ENCODE data around the gene TMED3.

TMED3 gene

DNA sequence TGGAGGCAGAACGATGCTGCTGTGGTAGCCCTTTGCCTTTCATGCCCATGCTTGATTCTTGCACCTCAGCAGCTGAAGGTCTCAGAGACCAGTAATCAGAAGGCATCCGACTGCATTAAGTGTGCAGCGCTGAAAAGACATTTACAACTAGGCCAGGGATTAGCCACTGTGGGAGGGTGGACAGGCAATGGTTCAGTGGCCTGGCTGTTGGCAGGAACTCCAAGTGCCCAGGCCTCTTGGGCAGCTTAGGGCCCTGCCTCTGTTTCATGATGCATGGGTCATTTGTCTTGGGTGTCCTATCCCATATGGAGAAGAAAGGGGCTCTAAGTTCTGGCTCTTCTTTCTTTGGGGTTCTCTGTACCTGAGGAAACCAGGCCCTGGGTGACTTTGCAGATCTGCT, 11.4 kb downstream of the TMED3 start:
- no peaks in the 10 kb centered on the region for H3K27me3 ChIP-seq (ENCODE audit: control insufficient read depth, insufficient read depth, low read length)
- H3K9ac ChIP-seq (ENCODE audit: low read length) = no peak overlapping the region
- H3K4me3 ChIP-seq (ENCODE audit: low read length) = no peak overlapping the region
- no peaks in the 10 kb centered on the region for H3K9me3 ChIP-seq (ENCODE audit: control insufficient read depth, low read length)
- H3K4me1 ChIP-seq (ENCODE audit: control insufficient read depth, insufficient read depth, low read length) = no peaks in the 10 kb centered on the region
- H3K36me3 ChIP-seq (ENCODE audit: control insufficient read depth, insufficient read depth, low read length) = peaks cover 10% of the 10 kb centered on the region

GRCh38 chr15:79322945-79323344, 12.0 kb downstream of the TMED3 start:
- no peaks in the 10 kb centered on the region for H3K9me3 ChIP-seq (ENCODE audit: control insufficient read depth, low read length)
- H3K9ac ChIP-seq (ENCODE audit: low read length) = no peak overlapping the region
- H3K4me1 ChIP-seq (ENCODE audit: control insufficient read depth, insufficient read depth, low read length) = no peaks in the 10 kb centered on the region
- H3K4me3 ChIP-seq (ENCODE audit: low read length) = no peak overlapping the region
- peaks cover 10% of the 10 kb centered on the region for H3K36me3 ChIP-seq (ENCODE audit: control insufficient read depth, insufficient read depth, low read length)
- H3K27me3 ChIP-seq (ENCODE audit: control insufficient read depth, insufficient read depth, low read length) = no peaks in the 10 kb centered on the region

GRCh38 chr15:79329171-79329611, 18.3 kb downstream of the TMED3 start:
- Histone ChIP-seq H3K4me3 (ENCODE audit: low read length) (no peak overlapping the region), H3K27me3 (ENCODE audit: control insufficient read depth, insufficient read depth, low read length) (no peaks in the 10 kb centered on the region), H3K9me3 (ENCODE audit: control insufficient read depth, low read length) (no peaks in the 10 kb centered on the region), H3K9ac (ENCODE audit: low read length) (no peak overlapping the region), H3K36me3 (ENCODE audit: control insufficient read depth, insufficient read depth, low read length) (peaks cover 5% of the 10 kb centered on the region), H3K4me1 (ENCODE audit: control insufficient read depth, insufficient read depth, low read length) (peaks cover 7% of the 10 kb centered on the region)

- Histone ChIP-seq H3K36me3 (ENCODE audit: control insufficient read depth, insufficient read depth, low read length) (peaks cover 5% of the 10 kb centered on the region), H3K4me1 (ENCODE audit: control insufficient read depth, insufficient read depth, low read length) (peaks cover 7% of the 10 kb centered on the region), H3K9ac (ENCODE audit: low read length) (no peak overlapping the region), H3K9me3 (ENCODE audit: control insufficient read depth, low read length) (no peaks in the 10 kb centered on the region), H3K4me3 (ENCODE audit: low read length) (no peak overlapping the region), H3K27me3 (ENCODE audit: control insufficient read depth, insufficient read depth, low read length) (no peaks in the 10 kb centered on the region)
These were observed 22.1 kb downstream of the TMED3 start for GRCh38 chr15:79332824-79333510.

GRCh38 chr15:79337591-79337990, 26.7 kb downstream of the TMED3 start:
- Histone ChIP-seq H3K36me3 (ENCODE audit: control insufficient read depth, insufficient read depth, low read length) (no peaks in the 10 kb centered on the region), H3K9ac (ENCODE audit: low read length) (no peak overlapping the region), H3K4me3 (ENCODE audit: low read length) (no peak overlapping the region), H3K4me1 (ENCODE audit: control insufficient read depth, insufficient read depth, low read length) (peaks cover 6% of the 10 kb centered on the region), H3K9me3 (ENCODE audit: control insufficient read depth, low read length) (no peaks in the 10 kb centered on the region), H3K27me3 (ENCODE audit: control insufficient read depth, insufficient read depth, low read length) (no peaks in the 10 kb centered on the region)

DNA sequence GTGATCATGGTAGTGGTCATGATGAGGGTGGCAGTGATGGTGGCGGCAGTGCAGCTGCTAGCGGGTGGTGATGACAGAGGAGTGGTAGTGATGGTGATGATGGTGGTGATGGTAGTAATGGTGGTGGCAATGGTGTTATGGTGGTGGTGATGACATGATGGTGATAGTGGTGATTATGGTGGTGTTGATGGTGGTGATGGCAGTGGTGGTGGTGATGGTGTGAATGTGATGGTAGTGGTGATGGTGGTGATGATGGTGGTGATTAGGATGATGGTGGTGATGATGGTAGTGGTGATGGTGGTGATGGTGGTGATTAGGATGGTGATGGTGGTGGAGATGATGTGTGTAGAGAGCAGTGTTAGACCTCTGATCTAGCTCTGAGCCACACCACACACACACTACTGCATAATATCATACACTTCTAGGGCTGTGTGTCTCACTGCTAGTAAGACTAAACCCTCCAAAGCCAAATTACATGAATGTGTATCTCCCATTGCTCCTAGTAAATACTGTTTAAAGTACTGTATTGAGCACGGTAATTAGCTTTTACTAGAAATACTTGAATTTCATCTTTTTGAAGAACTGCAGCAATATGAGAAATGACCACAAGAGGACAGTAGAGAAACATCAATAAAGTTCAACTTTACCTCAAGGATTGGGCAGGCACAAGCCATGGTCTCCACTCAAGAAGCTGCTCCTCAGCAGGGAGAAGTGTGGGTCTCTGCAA, 28.8 kb downstream of the TMED3 start:
- no peak overlapping the region for H3K9ac ChIP-seq (ENCODE audit: low read length)
- H3K9me3 ChIP-seq (ENCODE audit: control insufficient read depth, low read length) = no peaks in the 10 kb centered on the region
- H3K4me3 ChIP-seq (ENCODE audit: low read length) = no peak overlapping the region
- no peaks in the 10 kb centered on the region for H3K36me3 ChIP-seq (ENCODE audit: control insufficient read depth, insufficient read depth, low read length)
- H3K27me3 ChIP-seq (ENCODE audit: control insufficient read depth, insufficient read depth, low read length) = no peaks in the 10 kb centered on the region
- no peaks in the 10 kb centered on the region for H3K4me1 ChIP-seq (ENCODE audit: control insufficient read depth, insufficient read depth, low read length)

DNA sequence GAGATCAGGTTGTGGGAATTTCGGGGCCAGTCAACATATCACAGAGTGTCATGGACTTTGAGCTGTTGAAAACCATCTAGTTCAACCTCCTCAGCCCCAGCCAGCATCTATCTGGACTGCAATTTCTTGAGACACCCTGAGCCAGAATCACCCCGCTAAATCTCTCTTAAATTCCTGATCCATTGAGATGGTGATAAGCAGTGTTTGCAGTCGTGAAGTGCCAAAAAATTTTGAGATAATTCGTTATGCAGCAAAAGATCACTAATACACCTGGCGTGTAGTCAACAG, 29.3 kb downstream of the TMED3 start:
- Histone ChIP-seq H3K4me1 (ENCODE audit: control insufficient read depth, insufficient read depth, low read length) (no peaks in the 10 kb centered on the region), H3K9ac (ENCODE audit: low read length) (no peak overlapping the region), H3K27me3 (ENCODE audit: control insufficient read depth, insufficient read depth, low read length) (no peaks in the 10 kb centered on the region), H3K36me3 (ENCODE audit: control insufficient read depth, insufficient read depth, low read length) (no peaks in the 10 kb centered on the region), H3K4me3 (ENCODE audit: low read length) (no peak overlapping the region), H3K9me3 (ENCODE audit: control insufficient read depth, low read length) (no peaks in the 10 kb centered on the region)

GRCh38 chr15:79341396-79341795, 30.5 kb downstream of the TMED3 start:
- Histone ChIP-seq H3K4me3 (ENCODE audit: low read length) (no peak overlapping the region), H3K9me3 (ENCODE audit: control insufficient read depth, low read length) (no peaks in the 10 kb centered on the region), H3K9ac (ENCODE audit: low read length) (no peak overlapping the region), H3K36me3 (ENCODE audit: control insufficient read depth, insufficient read depth, low read length) (no peaks in the 10 kb centered on the region), H3K27me3 (ENCODE audit: control insufficient read depth, insufficient read depth, low read length) (no peaks in the 10 kb centered on the region), H3K4me1 (ENCODE audit: control insufficient read depth, insufficient read depth, low read length) (no peaks in the 10 kb centered on the region)

- Histone ChIP-seq H3K9ac (ENCODE audit: low read length) (no peak overlapping the region), H3K9me3 (ENCODE audit: control insufficient read depth, low read length) (no peaks in the 10 kb centered on the region), H3K4me3 (ENCODE audit: low read length) (no peak overlapping the region), H3K27me3 (ENCODE audit: control insufficient read depth, insufficient read depth, low read length) (no peaks in the 10 kb centered on the region), H3K4me1 (ENCODE audit: control insufficient read depth, insufficient read depth, low read length) (no peaks in the 10 kb centered on the region), H3K36me3 (ENCODE audit: control insufficient read depth, insufficient read depth, low read length) (no peaks in the 10 kb centered on the region)
These were observed 38.6 kb downstream of the TMED3 start for GRCh38 chr15:79349525-79349924.

GRCh38 chr15:79352206-79352605, 41.3 kb downstream of the TMED3 start:
- Histone ChIP-seq H3K27me3 (ENCODE audit: control insufficient read depth, insufficient read depth, low read length) (no peaks in the 10 kb centered on the region), H3K4me1 (ENCODE audit: control insufficient read depth, insufficient read depth, low read length) (no peaks in the 10 kb centered on the region), H3K9me3 (ENCODE audit: control insufficient read depth, low read length) (no peaks in the 10 kb centered on the region), H3K9ac (ENCODE audit: low read length) (no peak overlapping the region), H3K36me3 (ENCODE audit: control insufficient read depth, insufficient read depth, low read length) (no peaks in the 10 kb centered on the region), H3K4me3 (ENCODE audit: low read length) (no peak overlapping the region)

DNA sequence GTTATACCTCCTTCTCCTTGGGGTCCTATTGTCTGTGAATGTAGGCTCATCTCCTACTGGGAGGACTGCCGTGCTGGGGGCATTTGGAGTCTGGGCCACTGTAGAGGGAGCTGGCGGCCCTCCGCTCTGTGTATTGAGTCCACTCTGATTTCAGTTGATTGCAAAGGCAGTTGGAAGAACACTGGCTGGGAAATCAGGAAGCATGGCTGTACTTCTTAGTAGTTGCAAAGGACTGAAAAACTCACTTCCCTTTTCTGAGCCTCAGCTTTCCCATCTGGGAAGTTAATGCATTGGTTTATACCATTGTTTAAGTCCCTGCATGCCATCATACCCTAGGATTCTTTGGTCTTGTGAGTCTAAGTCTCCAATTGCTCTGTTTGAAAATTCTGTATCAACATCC, 46.7 kb downstream of the TMED3 start:
- Histone ChIP-seq H3K27me3 (ENCODE audit: control insufficient read depth, insufficient read depth, low read length) (no peaks in the 10 kb centered on the region), H3K9ac (ENCODE audit: low read length) (no peak overlapping the region), H3K9me3 (ENCODE audit: control insufficient read depth, low read length) (no peaks in the 10 kb centered on the region), H3K36me3 (ENCODE audit: control insufficient read depth, insufficient read depth, low read length) (no peaks in the 10 kb centered on the region), H3K4me3 (ENCODE audit: low read length) (no peak overlapping the region), H3K4me1 (ENCODE audit: control insufficient read depth, insufficient read depth, low read length) (no peaks in the 10 kb centered on the region)

DNA sequence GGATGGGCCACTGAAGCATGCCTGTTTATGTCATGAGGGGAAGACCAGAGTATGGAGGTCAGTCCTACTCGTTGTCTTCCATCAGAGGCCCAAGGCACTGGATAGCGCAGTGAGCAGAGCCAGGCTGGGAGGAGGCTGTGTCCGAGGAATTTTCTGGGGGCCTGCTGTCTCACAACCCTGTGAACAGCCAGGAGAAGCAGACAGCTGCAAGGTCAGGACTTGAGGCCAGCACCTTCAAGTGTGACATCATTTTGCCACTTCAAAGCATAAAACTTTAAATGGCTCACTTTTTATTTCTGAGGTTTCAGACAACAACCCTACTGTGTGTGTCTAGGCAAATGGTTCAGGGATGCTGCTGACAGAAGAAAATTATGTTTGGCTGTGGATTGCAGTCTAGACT, 47.2 kb downstream of the TMED3 start:
- Histone ChIP-seq H3K4me3 (ENCODE audit: low read length) (no peak overlapping the region), H3K9ac (ENCODE audit: low read length) (no peak overlapping the region), H3K36me3 (ENCODE audit: control insufficient read depth, insufficient read depth, low read length) (no peaks in the 10 kb centered on the region), H3K9me3 (ENCODE audit: control insufficient read depth, low read length) (no peaks in the 10 kb centered on the region), H3K4me1 (ENCODE audit: control insufficient read depth, insufficient read depth, low read length) (no peaks in the 10 kb centered on the region), H3K27me3 (ENCODE audit: control insufficient read depth, insufficient read depth, low read length) (no peaks in the 10 kb centered on the region)

All from mucosa of stomach (tissue), 1 donor.